RWPE2 (cell line): ENCODE data around the gene SMYD3.

ENCODE experiments used
- ATAC-seq: fragments of 200-7000 bp; cut with Tn5 transposase; 3 replicates; pipeline ENCODE4 v1.9.1; 2021; ENCODE audit warnings: low read depth
- DNase-seq: peaks from one replicate; pipeline ENCODE4 v3.0.0-alpha.2; 2020; ENCODE audit warnings: low spot score
- H3K27ac ChIP-seq: fragments of 450-650 bp; 2 replicates; pipeline ENCODE4 v1.5.1; 2017; ENCODE audit warnings: mild to moderate bottlenecking; ENCODE audit not compliant: poor library complexity, severe bottlenecking
- H3K27me3 ChIP-seq: fragments of 250-450 bp; sonication (Bioruptor Pico); 2 replicates; pipeline ENCODE4 v1.5.1; 2021; ENCODE audit warnings: mild to moderate bottlenecking, moderate library complexity; ENCODE audit not compliant: insufficient read depth, poor library complexity, severe bottlenecking
- H3K36me3 ChIP-seq: fragments of 250-450 bp; sonication (Bioruptor Pico); 2 replicates; pipeline ENCODE4 v1.5.1; 2020; ENCODE audit warnings: low read depth, mild to moderate bottlenecking, moderate library complexity
- H3K4me1 ChIP-seq: fragments of 250-450 bp; sonication (Bioruptor Pico); 2 replicates; pipeline ENCODE4 v1.5.1; 2021; ENCODE audit warnings: mild to moderate bottlenecking, moderate library complexity; ENCODE audit not compliant: insufficient read depth, poor library complexity, severe bottlenecking
- H3K4me3 ChIP-seq: fragments of 250-450 bp; sonication (Bioruptor Pico); 2 replicates; pipeline ENCODE4 v1.5.1; 2021; ENCODE audit warnings: mild to moderate bottlenecking, moderate library complexity; ENCODE audit not compliant: severe bottlenecking
- H3K9me3 ChIP-seq: fragments of 250-450 bp; sonication (Bioruptor Pico); 2 replicates; pipeline ENCODE4 v1.5.1; 2021; ENCODE audit warnings: mild to moderate bottlenecking, moderate library complexity; ENCODE audit not compliant: severe bottlenecking
- CTCF ChIP-seq: fragments of 450-650 bp; IDR thresholded peaks from one replicate; pipeline ENCODE4 v1.5.1; 2017; ENCODE audit warnings: mild to moderate bottlenecking, moderate library complexity; ENCODE audit not compliant: poor library complexity, severe bottlenecking

Gene SMYD3

GRCh38 chr1:245704765-245705164 lies 802.3 kb downstream of the SMYD3 start:
- Histone ChIP-seq H3K36me3 (no peaks in the 10 kb centered on the region), H3K4me3 (no peak overlapping the region), H3K9me3 (no peaks in the 10 kb centered on the region), H3K4me1 (no peaks in the 10 kb centered on the region), H3K27ac (no peak overlapping the region), H3K27me3 (no peaks in the 10 kb centered on the region)
- DNase-seq, result no peak
- TF ChIP-seq CTCF, result no peak
- no peak for ATAC-seq

DNA sequence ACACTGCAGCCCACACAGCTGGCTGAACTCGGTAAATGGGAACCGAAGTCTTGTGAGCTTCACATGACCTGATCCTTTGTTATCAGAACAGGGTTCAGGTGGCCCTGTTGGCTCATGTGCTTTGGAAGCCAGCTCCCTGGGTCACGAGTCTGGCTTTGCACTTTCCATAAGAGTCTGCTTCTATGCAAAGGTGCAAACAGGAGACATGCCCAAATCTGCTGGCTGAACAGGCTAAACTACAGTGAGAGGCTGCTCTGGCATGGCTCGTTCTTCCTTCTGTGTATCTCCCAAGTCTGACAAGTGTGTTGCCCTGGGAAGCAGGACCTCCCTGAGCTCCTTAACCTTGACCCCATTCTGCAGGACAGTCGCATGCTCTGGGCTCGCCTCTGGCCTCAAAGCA lies 802.7 kb downstream of the SMYD3 start:
- Histone ChIP-seq H3K27ac (no peak overlapping the region), H3K27me3 (no peaks in the 10 kb centered on the region), H3K4me3 (no peak overlapping the region), H3K9me3 (no peaks in the 10 kb centered on the region), H3K4me1 (no peaks in the 10 kb centered on the region), H3K36me3 (no peaks in the 10 kb centered on the region)
- no peak for TF ChIP-seq CTCF
- DNase-seq, result no peak
- ATAC-seq, result no peak

- H3K4me3 ChIP-seq, result no peak overlapping the region
- no peaks in the 10 kb centered on the region for H3K27me3 ChIP-seq
- no peaks in the 10 kb centered on the region for H3K36me3 ChIP-seq
- ATAC-seq (no peak), DNase-seq (no peak)
- TF ChIP-seq CTCF, result no peak
- no peak overlapping the region for H3K27ac ChIP-seq
- H3K4me1 ChIP-seq, result no peaks in the 10 kb centered on the region
- no peaks in the 10 kb centered on the region for H3K9me3 ChIP-seq
Measured at GRCh38 chr1:245702346-245702745, 804.7 kb downstream of the SMYD3 start.

GRCh38 chr1:245701631-245702030 lies 805.4 kb downstream of the SMYD3 start:
- Histone ChIP-seq H3K4me1 (no peaks in the 10 kb centered on the region), H3K36me3 (no peaks in the 10 kb centered on the region), H3K4me3 (no peak overlapping the region), H3K27me3 (no peaks in the 10 kb centered on the region), H3K27ac (no peak overlapping the region), H3K9me3 (no peaks in the 10 kb centered on the region)
- DNase-seq, result no peak
- ATAC-seq, result no peak
- TF ChIP-seq CTCF, result no peak

- H3K36me3 ChIP-seq, result no peaks in the 10 kb centered on the region
- H3K4me3 ChIP-seq, result no peak overlapping the region
- ATAC-seq (no peak), DNase-seq (no peak)
- no peaks in the 10 kb centered on the region for H3K9me3 ChIP-seq
- no peak for TF ChIP-seq CTCF
- no peaks in the 10 kb centered on the region for H3K27me3 ChIP-seq
- no peaks in the 10 kb centered on the region for H3K4me1 ChIP-seq
- H3K27ac ChIP-seq, result no peak overlapping the region
Measured at GRCh38 chr1:245700631-245701030, 806.4 kb downstream of the SMYD3 start.
